Measurements from ENCODE around the gene PANK1.

Gene PANK1

GRCh38 chr10:89576696-89577095 lies 68.3 kb downstream of the PANK1 start:
- H3K4me3 ChIP-seq (ENCODE audit: low read depth, low read length) = no peak overlapping the region
- TF ChIP-seq CTCF (IDR thresholded peaks at IDR 0.05; ENCODE audit: borderline replicate concordance, insufficient read depth, low read depth, low read length) = no peak

- TF ChIP-seq CTCF (IDR thresholded peaks at IDR 0.05; ENCODE audit: borderline replicate concordance, insufficient read depth, low read depth, low read length) = no peak
- H3K4me3 ChIP-seq (ENCODE audit: low read depth, low read length) = no peak overlapping the region
Observed at GRCh38 chr10:89576022-89576421, 69.0 kb downstream of the PANK1 start.

GRCh38 chr10:89575031-89575430 lies 70.0 kb downstream of the PANK1 start:
- TF ChIP-seq CTCF (IDR thresholded peaks at IDR 0.05; ENCODE audit: borderline replicate concordance, insufficient read depth, low read depth, low read length) = no peak
- no peak overlapping the region for H3K4me3 ChIP-seq (ENCODE audit: low read depth, low read length)

GRCh38 chr10:89574368-89574767 lies 70.7 kb downstream of the PANK1 start:
- no peak overlapping the region for H3K4me3 ChIP-seq (ENCODE audit: low read depth, low read length)
- TF ChIP-seq CTCF (IDR thresholded peaks at IDR 0.05; ENCODE audit: borderline replicate concordance, insufficient read depth, low read depth, low read length) = no peak

GRCh38 chr10:89567576-89568245 lies 77.3 kb downstream of the PANK1 start:
- H3K4me3 ChIP-seq (ENCODE audit: low read depth, low read length) = no peak overlapping the region
- TF ChIP-seq CTCF (IDR thresholded peaks at IDR 0.05; ENCODE audit: borderline replicate concordance, insufficient read depth, low read depth, low read length) = no peak

- no peak overlapping the region for H3K4me3 ChIP-seq (ENCODE audit: low read depth, low read length)
- no peak for TF ChIP-seq CTCF (IDR thresholded peaks at IDR 0.05; ENCODE audit: borderline replicate concordance, insufficient read depth, low read depth, low read length)
Observed at GRCh38 chr10:89566992-89567391, 78.0 kb downstream of the PANK1 start.

All from GM12875 (cell line).